ENCODE measurements around the gene LIPC.

DNA sequence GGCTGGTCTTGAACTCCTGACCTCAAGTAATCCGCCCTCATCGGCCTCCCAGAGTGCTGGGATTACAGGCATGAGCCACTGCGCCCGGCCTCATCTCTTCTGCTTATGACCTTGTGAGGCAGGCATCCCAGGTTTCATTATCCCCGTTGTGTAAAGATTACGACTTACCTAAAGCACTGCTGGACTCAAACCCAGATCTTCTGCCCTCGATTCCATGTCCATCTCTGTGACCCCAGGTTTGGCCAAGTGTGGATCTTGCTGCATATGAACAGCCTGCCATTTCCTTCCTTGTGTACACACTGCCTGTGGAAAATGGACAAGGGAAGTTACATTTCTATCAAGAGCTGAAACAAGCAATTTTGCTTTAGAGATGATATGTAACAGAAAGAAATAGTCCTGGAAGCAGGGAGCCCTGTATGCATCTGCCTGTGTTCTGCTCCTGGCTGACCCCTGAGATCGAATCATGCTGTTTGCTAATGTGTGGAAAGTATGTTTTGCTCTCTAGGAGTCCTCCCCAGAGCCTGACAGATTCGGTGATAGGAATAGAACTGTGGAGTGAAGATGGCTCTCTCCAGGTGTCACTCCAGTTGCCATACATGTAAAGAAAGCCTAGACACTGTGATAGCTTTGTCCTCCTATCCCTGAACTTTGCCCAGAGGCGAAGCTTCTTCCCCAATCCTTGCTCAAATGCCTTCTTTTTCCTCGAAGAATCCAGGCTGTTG is 11.8 kb upstream of the LIPC start:
- TF ChIP-seq, protein P1, sequence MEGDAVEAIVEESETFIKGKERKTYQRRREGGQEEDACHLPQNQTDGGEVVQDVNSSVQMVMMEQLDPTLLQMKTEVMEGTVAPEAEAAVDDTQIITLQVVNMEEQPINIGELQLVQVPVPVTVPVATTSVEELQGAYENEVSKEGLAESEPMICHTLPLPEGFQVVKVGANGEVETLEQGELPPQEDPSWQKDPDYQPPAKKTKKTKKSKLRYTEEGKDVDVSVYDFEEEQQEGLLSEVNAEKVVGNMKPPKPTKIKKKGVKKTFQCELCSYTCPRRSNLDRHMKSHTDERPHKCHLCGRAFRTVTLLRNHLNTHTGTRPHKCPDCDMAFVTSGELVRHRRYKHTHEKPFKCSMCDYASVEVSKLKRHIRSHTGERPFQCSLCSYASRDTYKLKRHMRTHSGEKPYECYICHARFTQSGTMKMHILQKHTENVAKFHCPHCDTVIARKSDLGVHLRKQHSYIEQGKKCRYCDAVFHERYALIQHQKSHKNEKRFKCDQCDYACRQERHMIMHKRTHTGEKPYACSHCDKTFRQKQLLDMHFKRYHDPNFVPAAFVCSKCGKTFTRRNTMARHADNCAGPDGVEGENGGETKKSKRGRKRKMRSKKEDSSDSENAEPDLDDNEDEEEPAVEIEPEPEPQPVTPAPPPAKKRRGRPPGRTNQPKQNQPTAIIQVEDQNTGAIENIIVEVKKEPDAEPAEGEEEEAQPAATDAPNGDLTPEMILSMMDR (tag by site-specific recombination; IDR thresholded peaks at IDR 0.05), result no peak
- TF ChIP-seq, protein P2, sequence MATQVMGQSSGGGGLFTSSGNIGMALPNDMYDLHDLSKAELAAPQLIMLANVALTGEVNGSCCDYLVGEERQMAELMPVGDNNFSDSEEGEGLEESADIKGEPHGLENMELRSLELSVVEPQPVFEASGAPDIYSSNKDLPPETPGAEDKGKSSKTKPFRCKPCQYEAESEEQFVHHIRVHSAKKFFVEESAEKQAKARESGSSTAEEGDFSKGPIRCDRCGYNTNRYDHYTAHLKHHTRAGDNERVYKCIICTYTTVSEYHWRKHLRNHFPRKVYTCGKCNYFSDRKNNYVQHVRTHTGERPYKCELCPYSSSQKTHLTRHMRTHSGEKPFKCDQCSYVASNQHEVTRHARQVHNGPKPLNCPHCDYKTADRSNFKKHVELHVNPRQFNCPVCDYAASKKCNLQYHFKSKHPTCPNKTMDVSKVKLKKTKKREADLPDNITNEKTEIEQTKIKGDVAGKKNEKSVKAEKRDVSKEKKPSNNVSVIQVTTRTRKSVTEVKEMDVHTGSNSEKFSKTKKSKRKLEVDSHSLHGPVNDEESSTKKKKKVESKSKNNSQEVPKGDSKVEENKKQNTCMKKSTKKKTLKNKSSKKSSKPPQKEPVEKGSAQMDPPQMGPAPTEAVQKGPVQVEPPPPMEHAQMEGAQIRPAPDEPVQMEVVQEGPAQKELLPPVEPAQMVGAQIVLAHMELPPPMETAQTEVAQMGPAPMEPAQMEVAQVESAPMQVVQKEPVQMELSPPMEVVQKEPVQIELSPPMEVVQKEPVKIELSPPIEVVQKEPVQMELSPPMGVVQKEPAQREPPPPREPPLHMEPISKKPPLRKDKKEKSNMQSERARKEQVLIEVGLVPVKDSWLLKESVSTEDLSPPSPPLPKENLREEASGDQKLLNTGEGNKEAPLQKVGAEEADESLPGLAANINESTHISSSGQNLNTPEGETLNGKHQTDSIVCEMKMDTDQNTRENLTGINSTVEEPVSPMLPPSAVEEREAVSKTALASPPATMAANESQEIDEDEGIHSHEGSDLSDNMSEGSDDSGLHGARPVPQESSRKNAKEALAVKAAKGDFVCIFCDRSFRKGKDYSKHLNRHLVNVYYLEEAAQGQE (tag by site-specific recombination; IDR thresholded peaks at IDR 0.05), result no peak
- TF ChIP-seq KLF9 (tag by site-specific recombination; IDR thresholded peaks at IDR 0.05; ENCODE audit: low read depth), result no peak
- no peak for TF ChIP-seq KLF8 (tag by site-specific recombination; IDR thresholded peaks at IDR 0.05)
- TF ChIP-seq SALL2 (tag by site-specific recombination; IDR thresholded peaks at IDR 0.05; ENCODE audit: borderline replicate concordance), result no peak
- TF ChIP-seq SETDB1 (IDR thresholded peaks at IDR 0.05; ENCODE audit: insufficient read length, low read length), result no peak
- TF ChIP-seq, protein P3, sequence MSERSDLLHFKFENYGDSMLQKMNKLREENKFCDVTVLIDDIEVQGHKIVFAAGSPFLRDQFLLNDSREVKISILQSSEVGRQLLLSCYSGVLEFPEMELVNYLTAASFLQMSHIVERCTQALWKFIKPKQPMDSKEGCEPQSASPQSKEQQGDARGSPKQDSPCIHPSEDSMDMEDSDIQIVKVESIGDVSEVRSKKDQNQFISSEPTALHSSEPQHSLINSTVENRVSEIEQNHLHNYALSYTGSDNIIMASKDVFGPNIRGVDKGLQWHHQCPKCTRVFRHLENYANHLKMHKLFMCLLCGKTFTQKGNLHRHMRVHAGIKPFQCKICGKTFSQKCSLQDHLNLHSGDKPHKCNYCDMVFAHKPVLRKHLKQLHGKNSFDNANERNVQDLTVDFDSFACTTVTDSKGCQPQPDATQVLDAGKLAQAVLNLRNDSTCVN (tag by site-specific recombination; optimal IDR thresholded peaks at IDR 0.05), result no peak
- TF ChIP-seq, protein P4, sequence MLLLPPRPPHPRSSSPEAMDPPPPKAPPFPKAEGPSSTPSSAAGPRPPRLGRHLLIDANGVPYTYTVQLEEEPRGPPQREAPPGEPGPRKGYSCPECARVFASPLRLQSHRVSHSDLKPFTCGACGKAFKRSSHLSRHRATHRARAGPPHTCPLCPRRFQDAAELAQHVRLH (tag by site-specific recombination; IDR thresholded peaks at IDR 0.05), result no peak
- no peak for TF ChIP-seq ZNF623 (tag by site-specific recombination; IDR thresholded peaks at IDR 0.05)

Data from HEK293 (cell line).